Left renal cortex interstitium (tissue), 4 donors: ENCODE results near the gene ATXN1. TPM values are rescaled to one million over a fixed set of nuclear protein-coding genes. Genes with fewer than 3 reads are reported as not detected.

Experiments used
- DNase-seq, 4 donors: peaks; one replicate each; pipeline ENCODE4 v3.0.0-alpha.2; 2013; ENCODE audit warnings: low read depth in 4 of 4, low spot score in 2 of 4, missing footprints in 1 of 4
- polyA plus RNA-seq, 4 donors: library from polyadenylated mRNA; unstranded; fragments of 120-200 nt; gene quantifications; one replicate each; pipeline ENCODE4 v1.2.1, GENCODE V29; 2013; ENCODE audit not compliant: insufficient read length in 4 of 4

ATXN1 gene
- polyA plus RNA-seq, 4 donors = 17.0 to 23.0 (median 19.4) TPM

GRCh38 chr6:16764188-16764950 lies 3.1 kb upstream of the ATXN1 start:
- no peak for DNase-seq

GRCh38 chr6:16762550-16763477 lies 1.6 kb upstream of the ATXN1 start:
- DNase-seq = no peak

- no peak for DNase-seq
Observed at GRCh38 chr6:16762268-16762549, 949 bp upstream of the ATXN1 start.

GRCh38 chr6:16761471-16762267 lies 409 bp upstream of the ATXN1 start:
- peak in 2 of 4 donors; percentile 70 to 73 for DNase-seq

- DNase-seq = peak in 2 of 4 donors; percentile 59 to 77
Observed at GRCh38 chr6:16759646-16760515, 1.4 kb downstream of the ATXN1 start.

GRCh38 chr6:16759181-16759645 lies 2.0 kb downstream of the ATXN1 start:
- DNase-seq = no peak

- DNase-seq = no peak
Observed at GRCh38 chr6:16758163-16758975, 2.9 kb downstream of the ATXN1 start.

- DNase-seq = no peak
Observed at GRCh38 chr6:16757332-16757731, 3.9 kb downstream of the ATXN1 start.

GRCh38 chr6:16756660-16757255 lies 4.5 kb downstream of the ATXN1 start:
- DNase-seq = no peak

- no peak for DNase-seq
Observed at GRCh38 chr6:16755544-16755943, 5.7 kb downstream of the ATXN1 start.

GRCh38 chr6:16754876-16755275 lies 6.4 kb downstream of the ATXN1 start:
- DNase-seq = no peak

GRCh38 chr6:16754274-16754673 lies 7.0 kb downstream of the ATXN1 start:
- no peak for DNase-seq

- no peak for DNase-seq
Observed at GRCh38 chr6:16753341-16753740, 7.9 kb downstream of the ATXN1 start.

GRCh38 chr6:16752206-16752866 lies 8.9 kb downstream of the ATXN1 start:
- no peak for DNase-seq

GRCh38 chr6:16751251-16751946 lies 9.9 kb downstream of the ATXN1 start:
- no peak for DNase-seq

GRCh38 chr6:16750566-16750965 lies 10.7 kb downstream of the ATXN1 start:
- no peak for DNase-seq
